DOHH2 (cell line): Measurements from ENCODE around the gene OTUD5.

Experiments used
- H3F3A ChIP-seq: fragments of 200-600 bp; sonication (generic), shearing (Covaris generic); 2 replicates; pipeline ENCODE4 v1.6.0; 2016; ENCODE audit warnings: antibody characterized with exemption, mild to moderate bottlenecking; ENCODE audit not compliant: control insufficient read depth, insufficient read depth
- H3K27ac ChIP-seq: fragments of 200-600 bp; sonication (generic); 2 replicates; pipeline ENCODE4 v1.5.1; 2014; ENCODE audit warnings: low read depth, mild to moderate bottlenecking, low read length, moderate library complexity
- H3K27me3 ChIP-seq: fragments of 200-600 bp; sonication (generic); 2 replicates; pipeline ENCODE4 v1.6.1; 2014; ENCODE audit warnings: mild to moderate bottlenecking, low read length, mixed read lengths; ENCODE audit not compliant: control insufficient read depth
- H3K36me3 ChIP-seq: fragments of 200-600 bp; sonication (generic); 2 replicates; pipeline ENCODE4 v1.6.1; 2014; ENCODE audit warnings: mild to moderate bottlenecking, low read length, moderate library complexity, mixed read lengths; ENCODE audit not compliant: control insufficient read depth
- H3K4me1 ChIP-seq: fragments of 200-600 bp; sonication (generic); 2 replicates; pipeline ENCODE4 v1.6.1; 2014; ENCODE audit warnings: mild to moderate bottlenecking, low read length, mixed read lengths; ENCODE audit not compliant: control insufficient read depth
- H3K4me2 ChIP-seq: fragments of 200-600 bp; sonication (generic); 2 replicates; pipeline ENCODE4 v1.6.0; 2014; ENCODE audit warnings: mild to moderate bottlenecking, low read length, moderate library complexity
- H3K4me3 ChIP-seq: fragments of 200-600 bp; sonication (generic); 2 replicates; pipeline ENCODE4 v1.5.1; 2014; ENCODE audit warnings: mild to moderate bottlenecking, low read length, mixed read lengths
- H3K79me2 ChIP-seq: fragments of 200-600 bp; sonication (generic); 2 replicates; pipeline ENCODE4 v1.6.1; 2014; ENCODE audit warnings: mild to moderate bottlenecking, low read length, mixed read lengths; ENCODE audit not compliant: control insufficient read depth
- H3K9me2 ChIP-seq: fragments of 200-600 bp; sonication (generic); replicated peaks from 2 replicates; pipeline ENCODE4 v1.6.1; 2014; ENCODE audit warnings: mild to moderate bottlenecking, low read length, mixed read lengths; ENCODE audit not compliant: control insufficient read depth
- H3K9me3 ChIP-seq: fragments of 200-600 bp; sonication (generic); 2 replicates; pipeline ENCODE4 v1.6.1; 2014; ENCODE audit warnings: antibody characterized with exemption, low read length, mixed read lengths; ENCODE audit not compliant: control insufficient read depth, insufficient read depth
- H4K20me1 ChIP-seq: fragments of 200-600 bp; sonication (generic); 2 replicates; pipeline ENCODE4 v1.6.0; 2014; ENCODE audit warnings: low read depth, mild to moderate bottlenecking, antibody characterized with exemption, low read length, moderate library complexity; ENCODE audit not compliant: control insufficient read depth, insufficient read depth
- EZH2phosphoT487 ChIP-seq: fragments of 200-600 bp; sonication (generic); IDR thresholded peaks from 2 replicates; pipeline ENCODE4 v1.6.1; 2017; ENCODE audit warnings: borderline replicate concordance, mild to moderate bottlenecking, antibody characterized with exemption, low read length, moderate library complexity, mixed read lengths
- TF ChIP-seq, protein P1 (sequence below): fragments of 200-600 bp; sonication (generic); IDR thresholded peaks from one replicate; pipeline ENCODE4 v1.5.1; 2014; ENCODE audit warnings: antibody characterized with exemption, mild to moderate bottlenecking, low read depth, low read length; ENCODE audit not compliant: poor library complexity, severe bottlenecking

Gene OTUD5

DNA sequence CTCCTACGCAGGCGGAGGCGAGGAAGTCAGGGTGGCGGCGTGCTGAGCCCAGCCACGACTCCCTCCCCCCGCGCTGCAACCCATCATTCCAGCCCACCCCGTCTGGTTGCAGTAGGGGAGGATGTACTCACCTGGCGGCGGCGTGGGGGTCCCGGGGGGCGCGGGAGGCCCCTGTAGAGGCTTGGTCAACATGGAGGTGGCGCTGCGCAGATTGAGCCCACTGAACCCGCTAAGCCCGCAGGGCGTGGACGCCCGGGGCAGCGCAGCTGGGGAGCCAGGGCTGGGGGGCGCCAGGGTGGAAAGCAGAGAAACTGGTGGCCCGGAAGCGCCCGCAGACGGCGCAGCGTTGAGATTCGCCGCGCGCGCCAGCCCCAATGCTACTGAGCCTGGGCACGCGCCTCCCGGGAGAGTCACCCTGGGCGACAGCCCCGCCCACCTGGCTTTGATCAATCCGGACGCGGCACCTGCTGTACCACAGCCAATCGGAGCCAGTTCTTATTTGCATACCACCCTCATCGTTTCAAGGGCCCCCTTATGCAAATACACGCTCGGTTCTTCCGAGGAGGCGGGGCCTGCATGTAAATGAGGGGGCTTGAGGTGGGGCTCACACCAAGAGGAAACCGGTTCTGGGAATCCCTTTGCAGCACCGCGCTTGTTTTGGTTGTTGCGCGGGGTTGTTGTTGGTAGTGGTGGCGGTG lies 38.6 kb downstream of the OTUD5 start, which contains the start of gene PIM2:
TSS of gene PIM2 (minus strand) at position 382 of the 698 bp plus-strand sequence. CDS start at position 192, 190 bp downstream.
- H3K9me3 ChIP-seq, result no peaks in the 10 kb centered on the region

DNA sequence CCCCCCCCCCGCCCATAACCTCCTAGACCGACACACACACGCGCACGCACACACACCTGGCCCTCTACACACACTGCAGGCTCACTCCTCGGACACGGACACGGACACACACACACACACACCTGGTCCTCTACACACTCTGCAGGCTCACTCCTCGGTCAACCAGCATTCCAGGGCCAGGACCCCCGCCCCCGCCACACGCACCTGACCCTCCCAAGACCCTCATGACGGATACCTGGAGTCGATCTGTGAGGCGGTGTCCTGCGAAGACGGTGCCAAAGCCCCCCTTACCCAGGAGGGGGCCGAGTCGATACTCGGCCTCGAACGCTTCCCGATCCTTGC lies 39.1 kb downstream of the OTUD5 start:
- H3K36me3 ChIP-seq, result peaks cover 55% of the 10 kb centered on the region
- peaks cover 13% of the 10 kb centered on the region for H3F3A ChIP-seq
- peak overlapping the region; percentile 83 for H3K27ac ChIP-seq
- peak overlapping the region; percentile 72 for H3K4me2 ChIP-seq
- H3K4me3 ChIP-seq, result peak overlapping the region; percentile 75
- TF ChIP-seq, protein P1, sequence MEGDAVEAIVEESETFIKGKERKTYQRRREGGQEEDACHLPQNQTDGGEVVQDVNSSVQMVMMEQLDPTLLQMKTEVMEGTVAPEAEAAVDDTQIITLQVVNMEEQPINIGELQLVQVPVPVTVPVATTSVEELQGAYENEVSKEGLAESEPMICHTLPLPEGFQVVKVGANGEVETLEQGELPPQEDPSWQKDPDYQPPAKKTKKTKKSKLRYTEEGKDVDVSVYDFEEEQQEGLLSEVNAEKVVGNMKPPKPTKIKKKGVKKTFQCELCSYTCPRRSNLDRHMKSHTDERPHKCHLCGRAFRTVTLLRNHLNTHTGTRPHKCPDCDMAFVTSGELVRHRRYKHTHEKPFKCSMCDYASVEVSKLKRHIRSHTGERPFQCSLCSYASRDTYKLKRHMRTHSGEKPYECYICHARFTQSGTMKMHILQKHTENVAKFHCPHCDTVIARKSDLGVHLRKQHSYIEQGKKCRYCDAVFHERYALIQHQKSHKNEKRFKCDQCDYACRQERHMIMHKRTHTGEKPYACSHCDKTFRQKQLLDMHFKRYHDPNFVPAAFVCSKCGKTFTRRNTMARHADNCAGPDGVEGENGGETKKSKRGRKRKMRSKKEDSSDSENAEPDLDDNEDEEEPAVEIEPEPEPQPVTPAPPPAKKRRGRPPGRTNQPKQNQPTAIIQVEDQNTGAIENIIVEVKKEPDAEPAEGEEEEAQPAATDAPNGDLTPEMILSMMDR, result no peak
- peaks cover 39% of the 10 kb centered on the region for H3K79me2 ChIP-seq
- H3K9me3 ChIP-seq, result no peaks in the 10 kb centered on the region
- peaks cover 13% of the 10 kb centered on the region; the same call in 1 of the 2 replicates for H4K20me1 ChIP-seq
- peaks cover 30% of the 10 kb centered on the region for H3K4me1 ChIP-seq
- no peaks in the 10 kb centered on the region for H3K9me2 ChIP-seq
- H3K27me3 ChIP-seq, result no peaks in the 10 kb centered on the region

More for the DNA sequence above, 38.6 kb downstream of the OTUD5 start, which contains the start of gene PIM2:
- peaks cover 39% of the 10 kb centered on the region for H3K79me2 ChIP-seq
- peaks cover 30% of the 10 kb centered on the region for H3K4me1 ChIP-seq
- H3K27me3 ChIP-seq, result no peaks in the 10 kb centered on the region
- H3K4me2 ChIP-seq, result peak within 1 kb of the TSS; percentile 72
- H3K36me3 ChIP-seq, result peaks cover 49% of the 10 kb centered on the region
- peak within 1 kb of the TSS; percentile 83 for H3K27ac ChIP-seq
- H4K20me1 ChIP-seq, result peaks cover 13% of the 10 kb centered on the region; the same call in 1 of the 2 replicates
- peak within 1 kb of the TSS; percentile 75 for H3K4me3 ChIP-seq
- H3F3A ChIP-seq, result peaks cover 10% of the 10 kb centered on the region
- TF ChIP-seq EZH2phosphoT487, result no peak
- TF ChIP-seq, protein P1, result no peak
- H3K9me2 ChIP-seq, result no peaks in the 10 kb centered on the region

DNA sequence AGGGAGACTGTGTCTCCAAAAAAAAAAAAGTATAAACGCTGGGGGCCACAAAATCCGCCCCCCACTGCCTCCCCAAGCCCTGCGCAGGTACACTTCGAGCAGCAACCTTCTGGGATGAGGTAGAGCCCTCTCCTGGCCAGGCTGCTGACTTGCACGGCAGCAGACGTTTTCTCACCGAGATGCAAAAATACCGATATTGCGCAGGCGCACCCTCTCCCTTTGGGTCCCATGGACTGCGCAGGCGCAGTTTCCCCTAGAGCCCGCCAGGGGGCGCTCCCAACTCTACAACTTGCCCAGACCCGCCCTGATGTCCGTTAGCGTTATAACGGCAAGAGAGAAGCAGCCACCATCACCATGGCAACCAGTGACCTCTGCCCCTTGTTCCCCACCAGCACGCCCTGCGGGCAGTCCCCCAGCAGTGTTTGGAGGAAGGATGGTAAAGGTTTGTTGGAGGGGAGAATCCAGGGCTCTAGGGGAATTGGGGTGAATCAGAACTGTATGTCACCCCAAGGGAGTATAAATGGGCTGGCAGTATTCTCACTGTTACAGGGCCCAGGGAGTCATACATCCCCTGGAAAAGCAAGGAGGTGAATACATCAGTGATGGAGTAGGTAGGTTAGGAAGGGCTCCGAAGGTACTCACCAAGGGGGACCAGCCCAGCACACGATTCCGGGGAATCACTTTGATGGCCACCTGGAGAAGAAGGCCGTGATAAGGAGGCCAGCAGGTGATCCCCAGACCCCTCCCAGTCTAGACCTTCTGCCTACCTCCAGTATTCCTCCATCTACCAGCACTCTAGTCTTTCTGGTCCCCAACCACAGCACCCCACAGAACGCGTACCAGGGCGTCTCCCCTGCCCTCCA lies 40.0 kb downstream of the OTUD5 start:
- H3F3A ChIP-seq, result peaks cover 21% of the 10 kb centered on the region
- TF ChIP-seq, protein P1, result peak; percentile 83
- no peak for TF ChIP-seq EZH2phosphoT487
- H3K4me2 ChIP-seq, result peak overlapping the region; percentile 72
- no peaks in the 10 kb centered on the region for H3K27me3 ChIP-seq
- peaks cover 57% of the 10 kb centered on the region for H3K36me3 ChIP-seq
- H3K9me2 ChIP-seq, result no peaks in the 10 kb centered on the region
- H3K9me3 ChIP-seq, result no peaks in the 10 kb centered on the region
- peaks cover 30% of the 10 kb centered on the region for H3K4me1 ChIP-seq
- H3K79me2 ChIP-seq, result peaks cover 39% of the 10 kb centered on the region
- peak overlapping the region; percentile 75 for H3K4me3 ChIP-seq
- peaks cover 13% of the 10 kb centered on the region; the same call in 1 of the 2 replicates for H4K20me1 ChIP-seq
- H3K27ac ChIP-seq, result peak overlapping the region; percentile 83
